ENCODE data around the gene CRP. TPM values are rescaled to one million over a fixed set of nuclear protein-coding genes. Genes with fewer than 3 reads are reported as not detected.

CRP gene
- total and polyA plus RNA-seq, 2 of the 4 experiments (the other 2 are of a cell fraction), result not detected

DNA sequence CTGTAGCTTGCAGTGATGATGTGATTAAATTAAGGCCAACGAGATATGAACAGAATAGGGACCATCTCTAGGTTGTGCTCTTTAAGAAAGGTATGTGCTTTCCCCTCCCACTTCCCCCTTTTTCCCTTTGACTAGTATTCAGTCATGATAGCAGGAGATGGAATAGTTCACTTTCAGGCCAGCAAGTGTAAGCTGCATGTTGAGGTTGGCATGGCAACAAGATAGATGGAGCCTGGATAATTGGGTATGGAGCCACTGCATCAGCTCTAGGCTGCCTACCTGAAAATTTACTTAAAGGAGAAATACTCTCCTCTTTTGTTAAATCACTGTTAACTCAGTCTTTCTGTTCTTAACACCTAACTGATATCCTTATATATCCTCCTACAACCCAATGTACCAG lies 1.5 kb upstream of the CRP start:
- Histone ChIP-seq H2BK15ac (ENCODE audit: low read depth, low read length) (no peak overlapping the region), H2AK5ac (ENCODE audit: low read depth, low read length) (no peak overlapping the region), H4K91ac (ENCODE audit: insufficient read depth, low read depth, low read length) (no peak overlapping the region), H3K4me3 (ENCODE audit: insufficient read depth, low read depth, low read length) (no peak overlapping the region), H4K20me1 (ENCODE audit: insufficient read depth, low read length) (no peaks in the 10 kb centered on the region), H4K8ac (ENCODE audit: low read depth in 2 of 2, low read length in 2 of 2) (no peak overlapping the region), H2AK9ac (replicated peaks; ENCODE audit: low read depth, low read length, poor library complexity) (no peak overlapping the region), H3K36me3 (ENCODE audit: control insufficient read depth, insufficient read depth, low read length) (no peaks in the 10 kb centered on the region), H3K9ac (ENCODE audit: low read depth, low read length) (no peak overlapping the region), H3K79me1 (ENCODE audit: low read depth in 1 of 2, low read length in 2 of 2) (no peaks in the 10 kb centered on the region), H2BK5ac (ENCODE audit: low read depth, low read length, poor library complexity, severe bottlenecking) (no peak overlapping the region), H3K4ac (ENCODE audit: low read depth, low read length) (no peak overlapping the region), H3K27ac (ENCODE audit: insufficient read depth, low read length) (no peak overlapping the region), H3K4me1 (ENCODE audit: control insufficient read depth, insufficient read depth, low read length) (no peaks in the 10 kb centered on the region), H2BK20ac (ENCODE audit: low read depth, low read length) (no peak overlapping the region), H3K18ac (ENCODE audit: low read depth, low read length) (no peak overlapping the region), H3K4me2 (ENCODE audit: low read depth, low read length) (no peak overlapping the region), H2BK120ac (ENCODE audit: low read depth, low read length) (no peak overlapping the region), H3K56ac (ENCODE audit: extremely low read depth, insufficient read depth, low read length) (no peak overlapping the region), H3K27me3 (ENCODE audit: control insufficient read depth, insufficient read depth, low read length) (no peaks in the 10 kb centered on the region), H3K23ac (ENCODE audit: low read depth, low read length) (no peak overlapping the region), H3K14ac (replicated peaks; ENCODE audit: low read depth, low read length) (no peak overlapping the region), H4K5ac (ENCODE audit: low read depth, low read length) (no peak overlapping the region), H3K9me1 (ENCODE audit: insufficient read depth, low read length) (no peaks in the 10 kb centered on the region), H3K9me3 (ENCODE audit: control insufficient read depth, insufficient read depth, low read length) (no peaks in the 10 kb centered on the region), H2AFZ (replicated peaks; ENCODE audit: low read length, poor library complexity) (no peak overlapping the region)
- ChIA-PET POLR2A (ENCODE audit: unreplicated experiment) (no interaction called here), CTCF (no interaction called here)
- in situ Hi-C loops (cut with MboI; ENCODE audit: low sequenced_read_pairs) (no loop called here), intact Hi-C loops (cut with micrococcal nuclease) (no loop called here), dilution Hi-C loops (cut with HindIII; ENCODE audit: low sequenced_read_pairs, unreplicated experiment) (no loop called here)
- DNase-seq (no peak), ATAC-seq (ENCODE audit: low read depth) (no peak)
- BruUV-seq (replicated peaks), result no TSS peak
- TF ChIP-seq FOS (IDR thresholded peaks at IDR 0.05; ENCODE audit: low read depth, low read length) (no peak), RAD21 (IDR thresholded peaks at IDR 0.05; ENCODE audit: low read length) (no peak)
- TF ChIP-seq, protein P1, sequence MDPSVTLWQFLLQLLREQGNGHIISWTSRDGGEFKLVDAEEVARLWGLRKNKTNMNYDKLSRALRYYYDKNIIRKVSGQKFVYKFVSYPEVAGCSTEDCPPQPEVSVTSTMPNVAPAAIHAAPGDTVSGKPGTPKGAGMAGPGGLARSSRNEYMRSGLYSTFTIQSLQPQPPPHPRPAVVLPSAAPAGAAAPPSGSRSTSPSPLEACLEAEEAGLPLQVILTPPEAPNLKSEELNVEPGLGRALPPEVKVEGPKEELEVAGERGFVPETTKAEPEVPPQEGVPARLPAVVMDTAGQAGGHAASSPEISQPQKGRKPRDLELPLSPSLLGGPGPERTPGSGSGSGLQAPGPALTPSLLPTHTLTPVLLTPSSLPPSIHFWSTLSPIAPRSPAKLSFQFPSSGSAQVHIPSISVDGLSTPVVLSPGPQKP (IDR thresholded peaks at IDR 0.05; ENCODE audit: borderline replicate concordance, low read depth, low read length), result no peak
- no CpG with 5 or more reads among the region's 1 CpG for WGBS, 2 experiments (ENCODE audit: extremely low coverage in 2 of 2, insufficient read length in 1 of 2)

Measured in IMR-90 (cell line).